Activated CD8-positive, alpha-beta memory T cell treated with anti-CD3 and anti-CD28 coated beads, Interleukin-2, amount 10 ng/mL, durations not matched to agents 7 days and 5 days (primary cell): ENCODE results near the gene CACNG5. TPM values are rescaled to one million over a fixed set of nuclear protein-coding genes. Genes with fewer than 3 reads are reported as not detected.

Experiments
- ATAC-seq: fragments of 150-1000 bp; cut with Tn5 transposase; one replicate; pipeline ENCODE4 v1.10.0; 2021; ENCODE audit warnings: moderate library complexity
- CTCF ChIA-PET: fragments of 350-600 bp; sonication (Branson Sonifier 250); formaldehyde crosslinking; loops from one replicate; lab custom pipeline; 2021; ENCODE audit warnings: antibody characterized with exemption; lab: Charles Lee
- DNase-seq: peaks from one replicate; pipeline ENCODE4 v3.0.0-alpha.2; 2020
- H3K27ac Mint-ChIP-seq: one replicate; pipeline ENCODE4 v1.8.0; 2021; ENCODE audit warnings: mild to moderate bottlenecking, mixed read lengths
- H3K27me3 Mint-ChIP-seq: one replicate; pipeline ENCODE4 v1.8.0; 2021; ENCODE audit warnings: mixed read lengths
- H3K36me3 Mint-ChIP-seq: one replicate; pipeline ENCODE4 v1.8.0; 2021; ENCODE audit warnings: mild to moderate bottlenecking, mixed read lengths
- H3K4me1 Mint-ChIP-seq: one replicate; pipeline ENCODE4 v1.8.0; 2021; ENCODE audit warnings: mixed read lengths
- H3K4me3 Mint-ChIP-seq: one replicate; pipeline ENCODE4 v1.8.0; 2021; ENCODE audit warnings: mild to moderate bottlenecking, moderate library complexity, mixed read lengths
- H3K9me3 Mint-ChIP-seq: one replicate; pipeline ENCODE4 v1.8.0; 2022; ENCODE audit warnings: low read depth, mixed read lengths
- total RNA-seq, 2 experiments: library from RNA; stranded (reverse); gene quantifications; one replicate each; pipeline ENCODE4 v1.2.3, GENCODE V29; 2021

Gene CACNG5
- total RNA-seq, 2 experiments from 2014 or later: not detected

DNA sequence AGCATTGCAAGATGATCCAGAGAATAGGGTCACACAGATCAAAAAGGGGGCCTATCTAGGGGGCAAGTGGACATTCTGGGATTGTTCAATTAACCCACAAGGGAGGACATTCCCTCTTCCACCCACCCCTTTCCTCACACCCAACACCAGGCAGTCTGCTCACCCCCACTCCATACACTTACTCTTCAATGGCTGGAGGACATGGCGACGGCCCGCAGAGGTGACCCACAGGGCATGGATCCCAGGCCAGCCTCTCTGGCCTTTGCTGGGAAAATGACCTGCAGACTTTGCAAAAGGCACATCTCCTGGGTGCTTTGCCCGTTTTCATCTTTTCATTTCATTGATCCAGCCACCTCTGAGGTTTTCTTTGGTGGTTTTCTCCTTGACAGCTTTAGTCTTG lies 1.7 kb upstream of the CACNG5 start:
- no peaks in the 10 kb centered on the region for H3K36me3 Mint-ChIP-seq
- no peak overlapping the region for H3K4me3 Mint-ChIP-seq
- ATAC-seq (no peak), DNase-seq (no peak)
- no peaks in the 10 kb centered on the region for H3K4me1 Mint-ChIP-seq
- CTCF ChIA-PET: no interaction called here
- H3K27ac Mint-ChIP-seq: no peak overlapping the region
- H3K27me3 Mint-ChIP-seq: peaks cover 68% of the 10 kb centered on the region
- H3K9me3 Mint-ChIP-seq: no peaks in the 10 kb centered on the region

DNA sequence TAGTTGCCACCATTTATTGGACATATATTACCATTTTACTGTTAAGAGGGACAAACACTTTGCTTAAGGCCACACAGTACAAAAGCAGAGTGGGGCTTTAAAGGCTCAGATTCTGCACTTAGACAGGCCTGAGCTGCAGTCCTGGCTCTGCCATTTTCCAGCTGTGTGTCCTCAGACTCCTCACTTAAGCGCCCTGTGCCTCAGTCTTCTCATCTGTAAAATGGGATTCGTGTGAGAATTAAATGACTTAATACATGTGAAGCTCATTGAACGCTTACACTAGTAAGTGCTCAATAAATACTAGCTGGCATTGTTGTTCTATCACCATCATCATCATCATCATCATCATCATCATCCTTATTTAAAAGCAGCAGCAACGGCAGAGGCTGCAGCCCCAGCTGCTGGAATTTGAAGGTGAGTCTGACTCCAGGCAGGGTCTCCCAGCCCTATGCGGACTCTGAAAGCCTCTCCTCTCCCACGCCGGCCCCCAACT lies 445 bp upstream of the CACNG5 start:
- Mint-ChIP-seq H3K9me3 (no peaks in the 10 kb centered on the region), H3K4me3 (no peak overlapping the region), H3K27ac (no peak overlapping the region), H3K27me3 (peaks cover 56% of the 10 kb centered on the region), H3K4me1 (no peaks in the 10 kb centered on the region), H3K36me3 (no peaks in the 10 kb centered on the region)
- CTCF ChIA-PET: no interaction called here
- no peak for DNase-seq
- no peak for ATAC-seq

DNA sequence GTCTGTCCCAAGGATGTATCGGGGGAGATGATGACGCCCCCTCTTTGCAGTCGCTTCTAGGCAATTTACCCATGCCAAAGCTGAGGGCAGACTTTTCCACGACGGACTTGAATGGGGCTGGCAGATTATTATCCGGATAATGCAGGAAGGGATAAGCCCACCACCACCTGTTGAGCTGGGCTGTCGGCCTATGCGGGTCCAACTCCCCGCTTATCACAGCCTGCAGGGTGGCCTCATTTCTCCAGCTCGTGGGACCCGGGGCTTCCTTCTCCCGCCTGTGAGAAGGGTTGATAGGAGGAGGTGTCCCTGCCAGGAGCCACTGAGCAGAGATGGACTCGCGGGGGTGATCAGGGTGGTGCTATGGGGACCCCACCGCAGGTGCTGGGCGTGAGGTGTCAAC lies 559 bp downstream of the CACNG5 start:
- Mint-ChIP-seq H3K4me3 (no peak overlapping the region), H3K4me1 (no peaks in the 10 kb centered on the region), H3K27me3 (peaks cover 48% of the 10 kb centered on the region), H3K36me3 (no peaks in the 10 kb centered on the region), H3K9me3 (no peaks in the 10 kb centered on the region), H3K27ac (no peak overlapping the region)
- DNase-seq: no peak
- no peak for ATAC-seq
- CTCF ChIA-PET: no interaction called here

DNA sequence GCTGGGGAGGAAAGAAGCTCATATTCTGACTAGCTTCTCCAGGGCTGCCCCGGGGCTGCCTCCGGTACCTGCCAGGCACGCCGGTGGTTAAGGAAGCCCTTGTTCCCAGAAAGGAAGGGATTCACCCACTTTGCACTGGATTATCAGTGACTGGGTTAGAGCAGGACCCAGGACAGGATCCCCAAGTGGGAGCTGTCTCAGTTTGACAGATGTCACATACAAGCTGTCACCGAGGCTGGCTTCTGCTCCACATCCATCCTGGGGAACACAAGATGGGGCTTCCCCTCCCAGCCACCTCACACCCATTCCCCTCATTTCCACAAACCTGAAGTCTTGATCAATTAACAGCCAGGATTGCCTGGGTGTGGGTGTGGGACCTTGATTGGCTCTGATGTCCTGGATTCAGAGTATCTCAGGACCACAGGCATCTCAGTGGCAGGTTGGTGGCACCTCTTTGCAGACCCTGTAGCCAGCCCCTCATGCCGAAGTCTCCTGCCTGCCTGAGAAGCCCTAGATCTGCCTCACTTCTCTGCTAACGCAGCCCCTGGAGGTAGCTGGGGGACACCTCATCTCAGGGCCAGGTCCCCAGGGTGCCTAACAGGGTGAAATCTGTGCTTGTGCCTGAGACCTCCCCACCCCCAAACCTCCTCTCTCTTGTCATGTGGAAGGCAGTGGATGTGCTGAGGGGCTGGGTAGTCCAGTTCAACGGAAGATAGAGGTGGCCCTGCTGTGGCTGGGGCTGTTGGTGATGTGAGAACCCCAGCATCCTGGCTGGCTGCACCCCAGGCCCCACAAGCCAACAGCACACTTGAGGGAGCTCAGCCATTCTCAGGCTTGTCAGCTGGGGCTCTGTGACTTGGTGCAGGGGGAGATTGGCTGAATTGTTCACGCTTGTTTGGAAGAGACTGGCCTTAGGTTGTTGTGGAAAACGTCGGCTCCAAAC lies 1.4 kb downstream of the CACNG5 start:
- Mint-ChIP-seq H3K36me3 (no peaks in the 10 kb centered on the region), H3K27me3 (peaks cover 49% of the 10 kb centered on the region), H3K27ac (no peak overlapping the region), H3K9me3 (no peaks in the 10 kb centered on the region), H3K4me1 (no peaks in the 10 kb centered on the region), H3K4me3 (no peak overlapping the region)
- CTCF ChIA-PET: no interaction called here
- DNase-seq (no peak), ATAC-seq (no peak)

DNA sequence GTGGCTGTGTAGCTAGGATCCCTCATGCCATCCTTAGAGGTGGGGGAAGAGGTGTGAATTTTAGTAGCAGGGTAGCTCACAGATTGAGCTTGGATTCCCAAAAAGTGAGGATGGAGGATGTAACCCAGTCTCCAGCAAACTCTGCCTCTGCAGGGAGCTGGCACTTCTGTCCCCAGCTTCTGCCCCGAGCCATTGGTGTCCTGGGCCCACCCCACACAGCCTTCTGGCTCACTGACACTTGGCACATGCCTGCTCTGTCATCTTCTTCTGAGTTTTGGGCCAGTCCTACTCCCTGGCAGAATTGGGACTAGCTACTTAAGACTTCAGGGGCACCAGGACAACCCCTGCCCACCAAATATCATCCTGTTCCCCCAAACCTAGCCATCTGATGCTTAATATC lies 2.3 kb downstream of the CACNG5 start:
- H3K9me3 Mint-ChIP-seq: no peaks in the 10 kb centered on the region
- no peak overlapping the region for H3K4me3 Mint-ChIP-seq
- CTCF ChIA-PET: no interaction called here
- DNase-seq (no peak), ATAC-seq (no peak)
- H3K27me3 Mint-ChIP-seq: peaks cover 47% of the 10 kb centered on the region
- H3K36me3 Mint-ChIP-seq: no peaks in the 10 kb centered on the region
- H3K27ac Mint-ChIP-seq: no peak overlapping the region
- no peaks in the 10 kb centered on the region for H3K4me1 Mint-ChIP-seq

DNA sequence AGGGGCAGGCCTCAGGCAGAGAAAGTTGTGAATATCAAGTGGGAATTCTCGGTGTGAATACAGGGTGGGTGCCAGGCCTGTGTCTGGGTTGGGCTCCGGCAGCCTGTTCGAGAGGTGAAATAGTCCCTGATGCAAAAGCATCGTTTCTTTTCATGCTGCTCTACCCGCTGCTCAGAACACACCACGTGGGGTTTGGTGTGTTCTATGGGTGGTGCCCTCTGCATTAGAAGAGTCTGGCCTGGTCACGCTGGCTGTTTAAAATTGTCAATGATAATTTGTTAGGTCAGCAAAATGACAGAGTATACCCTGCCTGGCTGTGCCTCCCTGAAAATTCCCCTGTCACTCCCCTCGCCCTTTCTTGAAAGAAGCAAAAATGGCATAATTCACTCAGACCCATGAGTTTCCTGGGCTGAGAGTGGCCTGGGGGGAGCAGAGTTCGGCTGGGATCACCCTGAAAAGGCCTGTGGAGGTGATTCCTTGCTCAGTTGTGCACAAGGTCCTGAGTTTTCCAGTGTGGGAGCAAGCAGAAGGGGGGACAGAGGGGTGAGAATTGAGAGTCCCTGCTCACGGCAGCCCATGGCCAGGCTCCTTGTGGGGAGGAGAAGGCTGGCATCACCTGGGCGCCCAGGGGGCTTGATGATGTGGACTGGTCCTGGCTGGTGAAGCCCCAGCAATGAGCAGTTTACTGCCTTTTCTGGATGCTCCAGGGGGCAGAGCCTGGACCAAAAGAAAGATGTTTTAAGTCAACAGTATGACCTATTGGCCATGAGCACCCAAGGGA lies 3.2 kb downstream of the CACNG5 start:
- Mint-ChIP-seq H3K36me3 (no peaks in the 10 kb centered on the region), H3K27me3 (peaks cover 44% of the 10 kb centered on the region), H3K4me1 (no peaks in the 10 kb centered on the region), H3K4me3 (no peak overlapping the region), H3K27ac (no peak overlapping the region), H3K9me3 (no peaks in the 10 kb centered on the region)
- ATAC-seq (no peak), DNase-seq (no peak)
- CTCF ChIA-PET: no interaction called here

DNA sequence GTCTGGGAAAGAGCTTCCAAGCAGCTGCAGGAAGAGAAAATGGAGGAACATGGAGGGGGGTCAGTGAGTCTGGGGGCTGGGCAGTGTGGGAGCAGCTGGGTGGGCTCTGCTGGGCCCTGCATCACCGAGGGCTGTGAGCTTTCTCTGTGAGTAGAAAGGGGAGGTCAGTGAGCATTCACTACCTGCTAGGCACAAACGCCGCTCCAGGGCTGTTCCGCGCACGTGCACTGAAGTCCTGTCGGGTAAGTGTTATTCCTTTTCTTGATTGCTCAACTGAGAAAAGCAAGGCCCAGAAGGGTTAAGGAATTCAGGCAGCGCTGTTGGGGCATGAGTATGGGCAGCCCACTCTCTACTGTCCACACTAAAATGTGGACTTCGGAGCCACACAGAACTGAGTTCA lies 4.7 kb downstream of the CACNG5 start:
- ATAC-seq (no peak), DNase-seq (no peak)
- Mint-ChIP-seq H3K27ac (no peak overlapping the region), H3K27me3 (peaks cover 31% of the 10 kb centered on the region), H3K9me3 (no peaks in the 10 kb centered on the region), H3K4me1 (no peaks in the 10 kb centered on the region), H3K36me3 (no peaks in the 10 kb centered on the region), H3K4me3 (no peak overlapping the region)
- CTCF ChIA-PET: no interaction called here

DNA sequence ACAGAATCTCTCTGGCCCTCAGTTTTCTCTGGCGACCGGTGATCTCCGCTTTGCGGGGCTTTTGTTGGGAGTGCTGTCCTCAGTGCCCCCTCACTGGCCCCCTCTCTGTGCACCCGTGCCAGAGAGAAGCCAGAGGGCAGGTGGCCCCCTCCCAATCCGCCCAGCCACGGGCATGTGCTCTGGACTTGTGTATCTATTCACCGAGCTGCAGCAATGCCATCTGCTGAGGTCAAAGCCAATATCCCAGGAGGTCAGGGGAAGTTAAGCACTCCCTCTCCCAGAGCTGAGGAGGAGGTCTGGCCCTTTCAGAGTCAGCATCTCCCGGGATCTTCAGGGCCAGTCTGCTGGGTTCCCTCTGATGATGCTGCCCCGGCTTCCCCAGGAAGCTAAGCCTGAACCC lies 5.1 kb downstream of the CACNG5 start:
- Mint-ChIP-seq H3K9me3 (no peaks in the 10 kb centered on the region), H3K36me3 (no peaks in the 10 kb centered on the region), H3K27me3 (peaks cover 32% of the 10 kb centered on the region), H3K27ac (no peak overlapping the region), H3K4me3 (no peak overlapping the region), H3K4me1 (no peaks in the 10 kb centered on the region)
- ATAC-seq: no peak
- DNase-seq: no peak
- CTCF ChIA-PET: no interaction called here

DNA sequence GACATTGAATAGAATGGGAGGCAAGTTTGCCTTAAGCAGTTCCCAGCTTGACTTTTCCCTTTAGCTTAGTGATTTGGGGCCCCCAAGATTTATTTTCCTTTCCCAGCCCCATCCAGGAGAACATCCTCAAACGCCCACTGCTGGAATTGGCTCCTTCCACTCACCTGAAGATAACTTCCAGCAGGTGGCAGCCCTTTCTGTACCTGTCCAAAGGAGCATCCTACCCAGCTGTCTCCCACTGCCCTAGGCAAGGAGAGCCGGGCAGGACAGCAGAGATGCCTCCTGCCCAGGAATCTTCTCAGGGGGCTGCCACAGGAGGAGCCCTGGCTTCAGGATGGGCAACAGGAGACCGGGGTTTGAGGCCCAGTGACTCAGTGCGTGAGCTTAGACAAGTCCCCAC lies 6.4 kb downstream of the CACNG5 start:
- Mint-ChIP-seq H3K9me3 (no peaks in the 10 kb centered on the region), H3K36me3 (no peaks in the 10 kb centered on the region), H3K27me3 (peaks cover 21% of the 10 kb centered on the region), H3K4me1 (no peaks in the 10 kb centered on the region), H3K27ac (no peak overlapping the region), H3K4me3 (no peak overlapping the region)
- ATAC-seq (no peak), DNase-seq (no peak)
- CTCF ChIA-PET: no interaction called here

DNA sequence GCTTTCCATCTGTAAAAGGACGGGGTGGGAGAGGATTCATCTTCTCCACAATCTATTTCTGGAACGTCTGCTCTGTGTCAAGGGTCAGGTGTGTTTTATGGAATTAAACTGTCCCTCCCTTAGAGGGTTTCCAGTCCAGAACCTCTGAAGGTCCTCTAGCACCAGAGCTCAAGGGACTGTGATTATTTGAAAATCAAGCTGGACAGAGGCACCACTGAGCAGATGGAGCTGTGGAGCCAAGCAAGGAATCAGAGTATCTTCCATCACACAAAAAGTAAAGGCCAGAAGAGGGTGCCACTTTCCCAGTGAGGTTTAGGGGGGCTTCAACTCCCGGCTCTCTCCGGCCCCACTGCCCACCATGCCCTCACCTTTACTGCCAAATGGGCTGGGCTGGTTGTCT lies 6.8 kb downstream of the CACNG5 start:
- Mint-ChIP-seq H3K9me3 (no peaks in the 10 kb centered on the region), H3K4me3 (no peak overlapping the region), H3K27ac (no peak overlapping the region), H3K36me3 (no peaks in the 10 kb centered on the region), H3K27me3 (peaks cover 17% of the 10 kb centered on the region), H3K4me1 (no peaks in the 10 kb centered on the region)
- CTCF ChIA-PET: no interaction called here
- DNase-seq (no peak), ATAC-seq (no peak)

DNA sequence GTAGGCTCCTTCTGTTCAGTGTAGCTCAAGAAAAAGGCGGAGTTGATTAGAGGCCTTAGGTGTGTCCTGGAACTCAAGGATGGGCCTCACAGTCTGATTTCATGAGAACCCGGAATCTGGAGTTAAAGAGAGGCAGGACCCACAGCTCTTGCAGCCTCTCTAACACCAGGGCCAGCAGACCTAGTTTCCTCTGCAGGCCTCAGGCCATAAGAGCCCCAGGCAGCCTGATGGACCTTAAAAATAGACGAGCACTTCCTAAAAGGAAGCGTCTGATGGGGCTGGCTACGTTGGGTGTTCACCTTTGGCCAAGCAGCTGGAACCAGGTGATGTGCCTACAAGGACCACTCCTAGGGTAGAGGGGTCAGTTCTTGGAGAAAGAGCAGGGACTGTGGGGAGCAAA lies 7.6 kb downstream of the CACNG5 start:
- DNase-seq (peak; percentile 31), ATAC-seq (no peak)
- no peak overlapping the region for H3K27ac Mint-ChIP-seq
- peaks cover 12% of the 10 kb centered on the region for H3K27me3 Mint-ChIP-seq
- H3K4me3 Mint-ChIP-seq: no peak overlapping the region
- H3K36me3 Mint-ChIP-seq: no peaks in the 10 kb centered on the region
- H3K9me3 Mint-ChIP-seq: no peaks in the 10 kb centered on the region
- CTCF ChIA-PET: no interaction called here
- no peaks in the 10 kb centered on the region for H3K4me1 Mint-ChIP-seq

DNA sequence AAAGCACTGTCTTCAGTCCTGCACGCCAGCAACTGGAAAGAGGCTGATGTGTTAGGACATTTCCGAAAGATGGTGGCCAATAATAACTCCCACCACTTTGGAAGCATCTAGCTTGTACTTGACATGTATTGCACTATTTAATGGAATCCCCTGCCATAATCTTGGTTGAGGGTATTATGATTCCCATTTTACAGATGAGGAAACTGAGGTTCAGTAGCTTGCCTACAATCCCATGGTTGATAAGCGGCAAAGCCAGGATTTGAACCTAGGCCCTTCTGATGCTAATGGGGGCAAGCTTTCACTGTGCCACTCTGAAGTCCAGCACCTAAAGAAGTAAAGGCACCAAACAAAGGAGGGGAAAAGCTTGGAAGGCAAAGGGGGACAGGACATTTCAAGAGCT lies 8.0 kb downstream of the CACNG5 start:
- H3K9me3 Mint-ChIP-seq: no peaks in the 10 kb centered on the region
- H3K27me3 Mint-ChIP-seq: peaks cover 10% of the 10 kb centered on the region
- ATAC-seq (no peak), DNase-seq (peak; percentile 21)
- CTCF ChIA-PET: no interaction called here
- H3K4me3 Mint-ChIP-seq: no peak overlapping the region
- no peaks in the 10 kb centered on the region for H3K36me3 Mint-ChIP-seq
- no peaks in the 10 kb centered on the region for H3K4me1 Mint-ChIP-seq
- H3K27ac Mint-ChIP-seq: no peak overlapping the region

DNA sequence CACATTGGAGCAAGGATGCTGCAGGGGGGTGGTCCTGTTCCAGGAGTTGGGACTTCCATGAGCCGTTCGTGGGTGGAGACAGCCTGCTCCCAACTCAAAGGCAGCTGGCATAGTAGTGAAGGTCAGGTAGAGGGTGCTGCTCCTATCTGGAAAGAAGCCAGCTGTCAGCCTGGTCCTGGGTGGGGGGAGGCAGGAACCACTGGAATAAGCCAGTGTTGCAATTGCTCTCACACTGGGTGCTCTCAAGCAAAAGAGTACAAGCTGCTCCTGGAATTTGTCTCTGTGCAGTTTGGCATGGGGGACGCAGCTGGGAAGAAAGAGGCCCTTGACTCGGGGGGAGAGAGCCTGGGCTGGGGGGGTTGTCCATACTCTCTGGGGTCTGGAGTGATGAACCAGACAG lies 8.7 kb downstream of the CACNG5 start:
- no peaks in the 10 kb centered on the region for H3K9me3 Mint-ChIP-seq
- H3K36me3 Mint-ChIP-seq: no peaks in the 10 kb centered on the region
- H3K27ac Mint-ChIP-seq: no peak overlapping the region
- CTCF ChIA-PET: no interaction called here
- H3K27me3 Mint-ChIP-seq: peaks cover 8% of the 10 kb centered on the region
- no peak overlapping the region for H3K4me3 Mint-ChIP-seq
- ATAC-seq: no peak
- H3K4me1 Mint-ChIP-seq: no peaks in the 10 kb centered on the region
- no peak for DNase-seq

DNA sequence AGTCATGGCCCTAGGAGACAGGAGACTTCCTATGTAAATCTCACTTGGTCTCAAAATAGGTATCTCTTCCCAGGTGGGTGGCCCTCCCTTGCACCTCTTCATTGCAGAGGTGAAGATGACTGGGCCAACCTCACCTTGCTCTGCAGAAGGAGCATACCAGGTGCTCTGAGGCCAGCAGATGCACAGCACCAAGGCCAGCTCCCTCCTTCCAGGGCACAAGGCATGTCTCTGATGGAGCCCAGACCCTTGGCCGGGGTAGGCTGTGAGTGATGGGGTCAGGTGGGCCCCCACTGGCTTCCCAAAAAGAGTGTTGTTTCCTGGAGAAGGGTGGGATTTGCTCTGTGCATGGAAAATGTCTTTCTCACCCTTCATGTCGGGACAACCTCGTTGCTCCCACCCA lies 12.8 kb downstream of the CACNG5 start:
- Mint-ChIP-seq H3K27me3 (peaks cover 8% of the 10 kb centered on the region), H3K27ac (no peak overlapping the region), H3K36me3 (no peaks in the 10 kb centered on the region), H3K4me1 (no peaks in the 10 kb centered on the region), H3K4me3 (no peak overlapping the region), H3K9me3 (no peaks in the 10 kb centered on the region)
- CTCF ChIA-PET: no interaction called here
- DNase-seq (no peak), ATAC-seq (no peak)
